ENCODE measurements around the gene RARRES2.

The RARRES2 gene

DNA sequence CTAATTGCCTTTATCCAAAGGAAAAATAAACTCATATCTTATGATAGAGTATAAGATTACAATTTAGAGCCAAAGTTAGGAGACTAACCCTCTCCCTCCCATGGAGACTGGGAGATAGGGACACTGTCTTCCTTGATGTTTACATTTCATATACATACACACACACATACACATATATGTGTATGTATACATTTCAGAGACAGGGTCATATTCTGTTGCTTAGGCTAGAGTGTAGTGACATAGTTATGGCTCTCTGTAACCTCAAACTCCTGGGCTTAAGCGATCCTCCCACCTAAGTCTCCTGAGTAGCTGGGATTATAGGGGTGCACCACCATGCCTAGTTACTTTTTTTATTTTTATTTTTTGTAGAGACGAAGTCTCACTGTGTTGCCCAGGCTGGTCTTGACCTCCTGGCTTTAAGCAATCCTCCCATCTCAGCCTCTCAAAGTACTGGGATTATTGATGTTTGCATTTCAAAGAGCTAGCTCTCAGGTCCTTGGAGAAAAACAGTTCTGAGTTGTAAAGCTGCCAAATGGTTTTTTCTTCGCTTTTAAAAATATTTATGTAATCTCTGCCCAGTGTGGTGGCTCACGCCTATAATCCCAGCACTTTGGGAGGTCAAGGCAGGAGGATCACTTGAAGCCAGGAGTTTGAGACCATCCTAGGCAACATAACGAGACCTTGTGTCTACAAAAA is 19.1 kb upstream of the RARRES2 start:
- TF ChIP-seq ZBTB7A (IDR thresholded peaks at IDR 0.05; ENCODE audit: low read depth) = no peak
- TF ChIP-seq TAF1 (IDR thresholded peaks at IDR 0.05; ENCODE audit: low read depth) = no peak
- no peak for TF ChIP-seq RAD21 (IDR thresholded peaks at IDR 0.05; ENCODE audit: low read depth)
- TF ChIP-seq TCF12 (IDR thresholded peaks at IDR 0.05; ENCODE audit: low read depth) = no peak
- TF ChIP-seq YY1 (IDR thresholded peaks at IDR 0.05; ENCODE audit: low read depth) = no peak
- TF ChIP-seq CEBPB (IDR thresholded peaks at IDR 0.05) = no peak
- TF ChIP-seq NFIC (IDR thresholded peaks at IDR 0.05) = no peak
- no peak for TF ChIP-seq EGR1 (IDR thresholded peaks at IDR 0.05)
- no peak for TF ChIP-seq EP300 (IDR thresholded peaks at IDR 0.05; ENCODE audit: borderline replicate concordance)
- TF ChIP-seq USF1 (IDR thresholded peaks at IDR 0.05) = no peak
- no peak for TF ChIP-seq MAX (IDR thresholded peaks at IDR 0.05)
- no peak for TF ChIP-seq CREB1 (IDR thresholded peaks at IDR 0.05; ENCODE audit: low read depth)
- no peak for TF ChIP-seq REST (IDR thresholded peaks at IDR 0.05; ENCODE audit: low read depth)
- no peak for TF ChIP-seq TEAD4 (IDR thresholded peaks at IDR 0.05)
- TF ChIP-seq FOXM1 (IDR thresholded peaks at IDR 0.05; ENCODE audit: borderline replicate concordance, low read depth) = no peak

DNA sequence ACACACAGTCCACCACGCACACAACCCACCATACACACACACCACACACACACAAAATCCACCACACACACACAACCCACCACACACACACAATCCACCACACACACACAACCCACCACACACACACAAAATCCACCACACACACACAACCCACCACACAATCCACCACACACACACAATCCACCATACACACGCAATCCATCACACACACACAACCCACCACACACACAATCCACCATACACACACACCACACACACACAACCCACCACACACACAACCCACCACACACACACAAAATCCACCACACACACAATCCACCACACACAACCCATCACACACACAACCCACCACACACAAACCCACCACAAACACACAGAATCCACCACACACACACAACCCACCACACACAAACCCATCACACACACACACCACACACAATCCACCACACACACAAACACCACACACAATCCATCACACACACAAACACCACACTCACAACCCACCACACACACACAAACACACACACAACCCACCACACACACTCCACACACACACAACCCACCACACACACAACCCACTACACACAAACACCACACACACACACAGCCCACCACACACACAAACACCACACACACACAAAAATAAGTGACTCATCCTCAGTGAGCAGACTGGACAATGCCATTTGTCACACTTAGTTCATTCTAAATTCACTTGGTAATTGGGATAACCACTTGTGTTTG is 18.4 kb upstream of the RARRES2 start:
- TF ChIP-seq CREB1 (IDR thresholded peaks at IDR 0.05; ENCODE audit: low read depth) = no peak
- TF ChIP-seq TEAD4 (IDR thresholded peaks at IDR 0.05) = no peak
- TF ChIP-seq EP300 (IDR thresholded peaks at IDR 0.05; ENCODE audit: borderline replicate concordance) = no peak
- no peak for TF ChIP-seq TAF1 (IDR thresholded peaks at IDR 0.05; ENCODE audit: low read depth)
- no peak for TF ChIP-seq REST (IDR thresholded peaks at IDR 0.05; ENCODE audit: low read depth)
- TF ChIP-seq CEBPB (IDR thresholded peaks at IDR 0.05) = no peak
- TF ChIP-seq TCF12 (IDR thresholded peaks at IDR 0.05; ENCODE audit: low read depth) = no peak
- TF ChIP-seq ZBTB7A (IDR thresholded peaks at IDR 0.05; ENCODE audit: low read depth) = no peak
- no peak for TF ChIP-seq YY1 (IDR thresholded peaks at IDR 0.05; ENCODE audit: low read depth)
- TF ChIP-seq USF1 (IDR thresholded peaks at IDR 0.05) = no peak
- no peak for TF ChIP-seq EGR1 (IDR thresholded peaks at IDR 0.05)
- TF ChIP-seq NFIC (IDR thresholded peaks at IDR 0.05) = no peak
- no peak for TF ChIP-seq RAD21 (IDR thresholded peaks at IDR 0.05; ENCODE audit: low read depth)
- TF ChIP-seq MAX (IDR thresholded peaks at IDR 0.05) = no peak
- TF ChIP-seq FOXM1 (IDR thresholded peaks at IDR 0.05; ENCODE audit: borderline replicate concordance, low read depth) = no peak

DNA sequence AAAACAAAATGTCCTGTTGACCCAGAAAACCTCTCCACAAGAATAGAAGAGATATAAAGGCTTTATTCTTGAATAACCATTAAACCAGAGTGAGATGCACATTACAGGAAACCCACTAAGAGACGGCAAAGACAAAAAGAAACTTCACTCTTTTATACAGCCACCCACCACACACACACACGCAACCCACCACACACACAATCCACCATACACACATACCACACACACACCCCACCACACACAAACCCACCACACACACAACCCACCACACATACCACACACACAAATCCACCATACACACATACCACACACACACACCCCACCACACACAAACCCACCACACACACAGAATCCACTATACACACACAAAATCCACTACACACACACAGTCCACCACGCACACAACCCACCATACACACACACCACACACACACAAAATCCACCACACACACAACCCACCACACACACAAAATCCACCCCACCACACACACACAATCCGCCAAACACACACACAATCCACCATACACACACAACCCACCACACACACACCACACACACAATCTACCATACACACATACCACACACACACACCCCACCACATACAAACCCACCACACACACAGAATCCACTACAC is 17.7 kb upstream of the RARRES2 start:
- TF ChIP-seq RAD21 (IDR thresholded peaks at IDR 0.05; ENCODE audit: low read depth) = no peak
- no peak for TF ChIP-seq EGR1 (IDR thresholded peaks at IDR 0.05)
- no peak for TF ChIP-seq REST (IDR thresholded peaks at IDR 0.05; ENCODE audit: low read depth)
- TF ChIP-seq TAF1 (IDR thresholded peaks at IDR 0.05; ENCODE audit: low read depth) = no peak
- TF ChIP-seq FOXM1 (IDR thresholded peaks at IDR 0.05; ENCODE audit: borderline replicate concordance, low read depth) = no peak
- TF ChIP-seq TCF12 (IDR thresholded peaks at IDR 0.05; ENCODE audit: low read depth) = no peak
- no peak for TF ChIP-seq USF1 (IDR thresholded peaks at IDR 0.05)
- TF ChIP-seq MAX (IDR thresholded peaks at IDR 0.05) = no peak

Measured in Ishikawa (cell line).